Chondrocyte (in vitro differentiated cells): ENCODE results near the gene RAB3IL1. TPM values are rescaled to one million over a fixed set of nuclear protein-coding genes. Genes with fewer than 3 reads are reported as not detected.

Experiments
- DNase-seq: peaks from one replicate; pipeline ENCODE4 v3.0.0; 2021; ENCODE audit warnings: mixed read lengths, low spot score
- H3K27ac Mint-ChIP-seq: one replicate; pipeline ENCODE4 v1.8.0; 2021; ENCODE audit warnings: mild to moderate bottlenecking, moderate library complexity, mixed read lengths; ENCODE audit not compliant: unreplicated experiment
- H3K27me3 Mint-ChIP-seq: 2 replicates; pipeline ENCODE4 v1.8.0; 2021; ENCODE audit warnings: low read depth, mixed read lengths
- H3K36me3 Mint-ChIP-seq: 2 replicates; pipeline ENCODE4 v1.8.0; 2021; ENCODE audit warnings: low read depth, mixed read lengths
- H3K4me1 Mint-ChIP-seq: 2 replicates; pipeline ENCODE4 v1.8.0; 2021; ENCODE audit warnings: low read depth, mild to moderate bottlenecking, mixed read lengths
- H3K4me3 Mint-ChIP-seq: one replicate; pipeline ENCODE4 v1.8.0; 2021; ENCODE audit warnings: mild to moderate bottlenecking, moderate library complexity, mixed read lengths; ENCODE audit not compliant: unreplicated experiment
- H3K9me3 Mint-ChIP-seq: 2 replicates; pipeline ENCODE4 v1.8.0; 2021; ENCODE audit warnings: low read depth, mixed read lengths
- CTCF ChIP-seq: fragments of 200-600 bp; sonication (generic); IDR thresholded peaks from 2 replicates; pipeline ENCODE4 v1.5.0; 2021; ENCODE audit warnings: antibody characterized with exemption, mild to moderate bottlenecking, moderate library complexity
- total RNA-seq: library from RNA; stranded (reverse); gene quantifications from 3 replicates; pipeline ENCODE4 v1.2.1, GENCODE V29; 2021

The RAB3IL1 gene
- total RNA-seq, 1 donor from 2014 or later, result 24.7 TPM

- DNase-seq, result no peak
- H3K4me3 Mint-ChIP-seq, result no peak overlapping the region
- peaks cover 19% of the 10 kb centered on the region for H3K4me1 Mint-ChIP-seq
These were observed 19.7 kb downstream of the RAB3IL1 start for GRCh38 chr11:61897387-61898246.

GRCh38 chr11:61896665-61897386 is 20.5 kb downstream of the RAB3IL1 start:
- Mint-ChIP-seq H3K36me3 (no peaks in the 10 kb centered on the region), H3K4me1 (peaks cover 19% of the 10 kb centered on the region), H3K27me3 (no peaks in the 10 kb centered on the region), H3K4me3 (no peak overlapping the region), H3K27ac (no peak overlapping the region), H3K9me3 (no peaks in the 10 kb centered on the region)
- no peak for DNase-seq
- no peak for TF ChIP-seq CTCF

More at GRCh38 chr11:61897387-61898246, 19.7 kb downstream of the RAB3IL1 start:
- peak; percentile 91 for TF ChIP-seq CTCF
- H3K27ac Mint-ChIP-seq, result no peak overlapping the region
- H3K27me3 Mint-ChIP-seq, result no peaks in the 10 kb centered on the region
- no peaks in the 10 kb centered on the region for H3K36me3 Mint-ChIP-seq
- H3K9me3 Mint-ChIP-seq, result no peaks in the 10 kb centered on the region

DNA sequence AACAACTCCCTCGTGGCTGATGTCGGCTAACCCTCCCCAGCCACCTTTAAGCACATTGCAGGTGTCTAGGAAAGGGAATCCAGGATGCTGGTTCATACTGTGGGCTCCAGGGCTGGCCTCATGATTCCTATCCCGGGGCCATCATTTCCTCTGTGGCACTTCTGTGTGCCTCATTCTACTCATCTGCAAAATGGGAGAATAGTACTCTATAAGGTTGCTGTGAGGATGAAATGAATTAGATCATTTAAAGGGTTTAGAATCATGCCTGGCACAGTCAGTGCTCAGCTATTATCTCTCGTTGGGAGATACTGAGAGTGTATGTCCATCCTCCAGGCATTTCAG is 21.7 kb downstream of the RAB3IL1 start:
- DNase-seq, result no peak
- H3K9me3 Mint-ChIP-seq, result no peaks in the 10 kb centered on the region
- H3K27me3 Mint-ChIP-seq, result no peaks in the 10 kb centered on the region
- H3K36me3 Mint-ChIP-seq, result no peaks in the 10 kb centered on the region
- no peak overlapping the region for H3K27ac Mint-ChIP-seq
- H3K4me3 Mint-ChIP-seq, result no peak overlapping the region
- H3K4me1 Mint-ChIP-seq, result peaks cover 19% of the 10 kb centered on the region
- no peak for TF ChIP-seq CTCF

GRCh38 chr11:61895046-61895717 is 22.2 kb downstream of the RAB3IL1 start:
- H3K36me3 Mint-ChIP-seq, result no peaks in the 10 kb centered on the region
- no peak for DNase-seq
- TF ChIP-seq CTCF, result no peak
- H3K9me3 Mint-ChIP-seq, result no peaks in the 10 kb centered on the region
- no peak overlapping the region for H3K4me3 Mint-ChIP-seq
- no peaks in the 10 kb centered on the region for H3K27me3 Mint-ChIP-seq
- H3K4me1 Mint-ChIP-seq, result peaks cover 20% of the 10 kb centered on the region
- no peak overlapping the region for H3K27ac Mint-ChIP-seq

- Mint-ChIP-seq H3K27me3 (no peaks in the 10 kb centered on the region), H3K9me3 (no peaks in the 10 kb centered on the region), H3K4me3 (no peak overlapping the region), H3K27ac (peak overlapping the region; percentile 93), H3K4me1 (peaks cover 27% of the 10 kb centered on the region), H3K36me3 (no peaks in the 10 kb centered on the region)
- DNase-seq, result no peak
- TF ChIP-seq CTCF, result no peak
These were observed 23.4 kb downstream of the RAB3IL1 start for GRCh38 chr11:61893981-61894380.
